Hepatocyte (in vitro differentiated cells): ENCODE data around the gene BEST2. TPM values are rescaled to one million over a fixed set of nuclear protein-coding genes. Genes with fewer than 3 reads are reported as not detected.

Source experiments
- DNase-seq: peaks from one replicate; pipeline ENCODE4 v3.0.0-alpha.2; 2016; ENCODE audit warnings: low spot score
- H2AFZ ChIP-seq: fragments of 200-600 bp; sonication (generic); 2 replicates; pipeline ENCODE4 v1.6.0; 2016; ENCODE audit warnings: antibody characterized with exemption, mild to moderate bottlenecking
- H3K27ac ChIP-seq: fragments of 200-600 bp; sonication (generic); 2 replicates; pipeline ENCODE4 v1.5.1; 2016; ENCODE audit warnings: mild to moderate bottlenecking
- H3K27me3 ChIP-seq: fragments of 200-600 bp; sonication (generic); 2 replicates; pipeline ENCODE4 v1.6.1; 2016
- H3K36me3 ChIP-seq: fragments of 200-600 bp; sonication (generic); replicated peaks from 2 replicates; pipeline ENCODE4 v1.5.1; 2016; ENCODE audit warnings: low read depth; ENCODE audit not compliant: insufficient read depth
- H3K4me1 ChIP-seq: fragments of 200-600 bp; sonication (generic); 2 replicates; pipeline ENCODE4 v1.5.1; 2016; ENCODE audit warnings: mild to moderate bottlenecking, moderate library complexity; ENCODE audit not compliant: insufficient read depth
- H3K4me2 ChIP-seq: fragments of 200-600 bp; sonication (generic); 2 replicates; pipeline ENCODE4 v1.6.0; 2016
- H3K4me3 ChIP-seq: fragments of 200-600 bp; sonication (generic); 2 replicates; pipeline ENCODE4 v1.5.1; 2016; ENCODE audit warnings: mild to moderate bottlenecking
- H3K79me2 ChIP-seq: fragments of 200-600 bp; sonication (generic); 2 replicates; pipeline ENCODE4 v1.6.0; 2017; ENCODE audit warnings: mild to moderate bottlenecking
- H3K9me2 ChIP-seq: fragments of 200-600 bp; sonication (generic); replicated peaks from 2 replicates; pipeline ENCODE4 v1.6.0; 2017; ENCODE audit warnings: mild to moderate bottlenecking; ENCODE audit not compliant: insufficient read depth
- H3K9me3 ChIP-seq: fragments of 200-600 bp; sonication (generic); 2 replicates; pipeline ENCODE4 v1.5.1; 2016; ENCODE audit warnings: low read depth, mild to moderate bottlenecking
- H4K20me1 ChIP-seq: fragments of 200-600 bp; sonication (generic); 2 replicates; pipeline ENCODE4 v1.6.0; 2016; ENCODE audit warnings: mild to moderate bottlenecking; ENCODE audit not compliant: insufficient read depth, poor library complexity, severe bottlenecking
- CTCF ChIP-seq: fragments of 200-600 bp; sonication (generic); IDR thresholded peaks from 2 replicates; pipeline ENCODE4 v1.5.1; 2016; ENCODE audit warnings: antibody characterized with exemption, mild to moderate bottlenecking; ENCODE audit not compliant: poor library complexity
- EZH2 ChIP-seq: fragments of 200-600 bp; sonication (generic); IDR thresholded peaks from 2 replicates; pipeline ENCODE4 v1.6.1; 2016; ENCODE audit warnings: antibody characterized with exemption, mild to moderate bottlenecking, borderline replicate concordance
- EZH2phosphoT487 ChIP-seq: fragments of 200-600 bp; sonication (generic); IDR thresholded peaks from one replicate; pipeline ENCODE4 v1.6.1; 2018; ENCODE audit warnings: antibody characterized with exemption, mild to moderate bottlenecking, low read depth, moderate library complexity; ENCODE audit not compliant: unreplicated experiment, severe bottlenecking
- WGBS: methylation state at CpG from one replicate; pipeline ENCODE4 v1.1.6; 2016; ENCODE audit warnings: low lambda C conversion rate; ENCODE audit errors: missing lambda C conversion rate; 5-methylcytosine and 5-hydroxymethylcytosine counted together
- polyA plus RNA-seq: library from polyadenylated mRNA; unstranded; fragments of >200 nt; fragmentation: Nextera tagmentation; extraction: Ambion mirVana; gene quantifications from 2 replicates; pipeline ENCODE4 v1.2.1, GENCODE V29; 2016
- total RNA-seq: library from RNA; depleted of rRNA; stranded (reverse); fragments of >200 nt; gene quantifications from 2 replicates; pipeline ENCODE4 v1.2.3, GENCODE V29; 2014

The BEST2 gene
- total and polyA plus RNA-seq, 2 experiments from 2014 or later = not detected

DNA sequence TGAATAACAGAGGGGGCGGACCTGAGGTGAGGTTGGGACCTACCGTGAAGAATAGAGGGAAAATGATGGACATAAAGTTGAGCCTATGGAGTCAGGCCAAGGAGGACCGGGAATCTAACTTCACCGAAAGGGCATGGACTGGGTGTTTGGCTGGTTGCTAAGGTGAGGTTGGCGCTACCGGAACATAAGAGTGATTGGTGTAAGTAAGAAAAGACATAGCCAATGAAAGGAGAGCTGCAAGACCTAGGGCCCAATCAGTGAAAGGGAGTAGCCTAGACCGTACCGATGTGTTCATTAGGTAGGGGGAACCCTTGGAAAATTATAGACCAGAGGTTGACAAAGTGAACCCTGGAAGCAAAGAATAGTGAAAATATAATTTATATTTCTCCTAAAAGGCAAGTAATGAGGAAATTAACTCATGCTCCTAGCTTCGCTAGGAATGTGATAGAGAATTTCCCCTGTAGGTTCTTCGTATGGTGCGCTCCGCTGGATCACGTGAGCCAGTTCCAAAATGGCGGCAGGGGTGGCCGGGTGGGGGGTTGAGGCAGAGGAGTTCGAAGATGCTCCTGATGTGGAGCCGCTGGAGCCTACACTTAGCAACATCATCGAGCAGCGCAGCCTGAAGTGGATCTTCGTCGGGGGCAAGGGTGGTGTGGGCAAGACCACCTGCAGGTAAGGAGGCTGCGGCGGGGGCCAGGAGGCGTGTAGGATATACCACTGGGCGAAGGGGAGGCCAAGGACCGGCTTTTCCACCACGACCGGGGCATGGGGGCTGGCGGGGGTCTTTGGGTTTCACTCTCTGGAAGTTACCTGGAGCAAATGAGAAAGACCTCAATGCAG lies 14.4 kb upstream of the BEST2 start, which contains the start of gene GET3:
Gene GET3 (plus strand): TSS at position 503 of the 840 bp plus-strand sequence. CDS start 9 bp downstream, at position 512.
- TF ChIP-seq EZH2 (no peak), CTCF (no peak), EZH2phosphoT487 (no peak)
- peaks cover 46% of the 10 kb centered on the region for H3K79me2 ChIP-seq
- no peaks in the 10 kb centered on the region for H3K9me2 ChIP-seq
- no peaks in the 10 kb centered on the region for H3K9me3 ChIP-seq
- H3K27me3 ChIP-seq = no peaks in the 10 kb centered on the region
- DNase-seq = peak; percentile 97
- peak within 1 kb of the TSS; percentile 46 for H3K4me3 ChIP-seq
- peak within 1 kb of the TSS; percentile 52 for H2AFZ ChIP-seq
- H3K4me2 ChIP-seq = peak within 1 kb of the TSS; percentile 67
- H4K20me1 ChIP-seq = peaks cover 17% of the 10 kb centered on the region
- peaks cover 9% of the 10 kb centered on the region for H3K4me1 ChIP-seq
- H3K27ac ChIP-seq = peak within 1 kb of the TSS; percentile 92
- 1% methylated on average over 24 of the region's 29 CpGs for WGBS
- H3K36me3 ChIP-seq = no peaks in the 10 kb centered on the region

DNA sequence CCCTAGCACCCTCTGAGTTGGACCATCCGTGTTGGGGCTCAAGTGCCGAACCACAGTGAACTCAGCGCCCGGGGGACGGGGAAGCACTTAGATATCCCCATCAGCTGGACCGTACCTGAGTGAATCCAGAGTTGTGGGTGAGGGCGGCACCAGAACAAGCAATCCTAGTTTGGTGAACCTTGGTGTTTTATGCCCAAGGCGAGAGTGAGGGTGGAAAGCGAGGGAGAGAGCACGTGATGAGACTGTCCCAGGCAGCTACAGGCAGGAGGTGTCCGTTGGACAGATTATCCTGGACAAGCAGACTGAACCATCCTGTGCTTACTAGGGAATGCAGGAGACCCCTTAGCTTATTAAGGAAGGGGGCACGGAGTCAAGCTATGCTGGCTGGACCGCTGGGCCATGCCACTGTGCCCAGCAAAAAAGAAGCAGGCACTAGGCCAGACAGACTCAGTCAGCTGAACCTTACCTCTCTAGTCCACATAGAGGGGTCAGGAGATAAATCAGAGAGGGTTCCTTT lies 13.7 kb upstream of the BEST2 start:
- Histone ChIP-seq H3K9me2 (no peaks in the 10 kb centered on the region), H3K27ac (peak overlapping the region; percentile 92), H3K79me2 (peaks cover 39% of the 10 kb centered on the region), H3K27me3 (no peaks in the 10 kb centered on the region), H3K4me3 (peak overlapping the region; percentile 46), H3K36me3 (no peaks in the 10 kb centered on the region), H3K4me2 (peak overlapping the region; percentile 67), H3K9me3 (no peaks in the 10 kb centered on the region), H3K4me1 (peaks cover 2% of the 10 kb centered on the region), H4K20me1 (peaks cover 10% of the 10 kb centered on the region), H2AFZ (peak overlapping the region; percentile 52)
- WGBS = 20% methylated on average over 13 of the region's 13 CpGs
- TF ChIP-seq EZH2 (no peak), EZH2phosphoT487 (no peak), CTCF (no peak)
- DNase-seq = no peak

DNA sequence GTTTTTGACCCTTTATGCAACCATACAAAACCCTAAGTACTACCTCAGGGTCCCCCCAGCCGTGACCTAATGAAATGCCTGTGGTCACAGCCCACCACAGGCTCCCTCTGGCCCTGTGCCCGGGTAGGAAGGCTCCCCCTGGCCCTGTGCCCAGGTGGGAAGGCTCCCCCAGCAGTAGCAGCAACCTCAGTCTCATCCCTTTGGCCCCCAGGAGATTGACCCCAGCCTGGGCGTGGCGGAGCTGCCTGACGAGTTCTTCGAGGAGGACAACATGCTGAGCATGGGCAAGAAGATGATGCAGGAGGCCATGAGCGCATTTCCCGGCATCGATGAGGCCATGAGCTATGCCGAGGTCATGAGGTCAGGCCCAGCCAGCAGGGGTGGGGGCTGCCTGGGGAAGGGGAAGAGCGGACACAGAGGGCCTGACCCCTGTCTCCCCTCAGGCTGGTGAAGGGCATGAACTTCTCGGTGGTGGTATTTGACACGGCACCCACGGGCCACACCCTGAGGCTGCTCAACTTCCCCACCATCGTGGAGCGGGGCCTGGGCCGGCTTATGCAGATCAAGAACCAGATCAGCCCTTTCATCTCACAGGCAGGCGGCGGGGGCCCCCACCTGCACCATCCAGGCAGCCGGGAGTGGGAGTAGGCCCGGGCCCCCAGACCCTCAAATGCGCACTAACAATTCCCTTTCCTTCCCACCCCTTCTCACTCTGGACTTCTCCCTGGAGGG lies 6.3 kb upstream of the BEST2 start:
- Histone ChIP-seq H2AFZ (no peak overlapping the region), H3K4me2 (no peak overlapping the region), H3K79me2 (no peaks in the 10 kb centered on the region), H3K4me3 (no peak overlapping the region), H3K36me3 (no peaks in the 10 kb centered on the region), H3K27ac (no peak overlapping the region), H3K9me2 (no peaks in the 10 kb centered on the region), H3K9me3 (no peaks in the 10 kb centered on the region), H3K27me3 (peaks cover 3% of the 10 kb centered on the region), H4K20me1 (no peaks in the 10 kb centered on the region), H3K4me1 (no peaks in the 10 kb centered on the region)
- 95% methylated on average over 17 of the region's 22 CpGs for WGBS
- DNase-seq = no peak
- TF ChIP-seq EZH2phosphoT487 = no peak
- TF ChIP-seq EZH2 = no peak
- TF ChIP-seq CTCF = no peak
